Left ventricle myocardium inferior (tissue), 1 donor: ENCODE measurements around the gene TBC1D22A. TPM values are rescaled to one million over a fixed set of nuclear protein-coding genes. Genes with fewer than 3 reads are reported as not detected.

Source experiments
- DNase-seq: peaks from one replicate; pipeline ENCODE4 v3.0.0-alpha.2; 2020
- H3K27ac ChIP-seq: fragments of 200-600 bp; replicated peaks from 2 replicates; pipeline ENCODE4 v1.8.0; 2021
- H3K27me3 ChIP-seq: fragments of 200-600 bp; 2 replicates; pipeline ENCODE4 v1.8.0; 2021; ENCODE audit warnings: low read depth
- H3K36me3 ChIP-seq: fragments of 200-600 bp; 2 replicates; pipeline ENCODE4 v1.8.0; 2021
- H3K4me1 ChIP-seq: fragments of 200-600 bp; 2 replicates; pipeline ENCODE4 v1.8.0; 2021
- H3K4me3 ChIP-seq: fragments of 200-600 bp; 2 replicates; pipeline ENCODE4 v1.8.0; 2021; ENCODE audit warnings: mild to moderate bottlenecking, moderate library complexity
- H3K9me3 ChIP-seq: fragments of 200-600 bp; replicated peaks from 2 replicates; pipeline ENCODE4 v1.8.0; 2021
- CTCF ChIP-seq: fragments of 200-600 bp; IDR thresholded peaks from 2 replicates; pipeline ENCODE4 v1.8.0; 2021; ENCODE audit warnings: antibody characterized with exemption, mild to moderate bottlenecking, borderline replicate concordance
- intact Hi-C: fragments of 100-400 bp; cut with micrococcal nuclease; formaldehyde crosslinking; loops from one replicate; pipeline ENCODE4 v1.11.0; 2022
- total RNA-seq: library from RNA; stranded (reverse); fragmentation: NEBNext Ultra II Directional; extraction: Animal tissue kit (Norgen Biotek cat#: 25700); gene quantifications from one replicate; pipeline ENCODE4 v1.2.1, GENCODE V29; 2021
- donor health status: DM: no; HTN: yes; CAD: no; lungs with severe emphysema.

Gene TBC1D22A
- total RNA-seq, 1 donor from 2014 or later: 16.2 TPM

- Histone ChIP-seq H3K27ac (no peak overlapping the region), H3K4me3 (no peak overlapping the region), H3K36me3 (peaks cover 5% of the 10 kb centered on the region), H3K4me1 (no peaks in the 10 kb centered on the region), H3K27me3 (no peaks in the 10 kb centered on the region), H3K9me3 (no peaks in the 10 kb centered on the region)
- intact Hi-C loops: no loop called here
- DNase-seq: no peak
- TF ChIP-seq CTCF: no peak
Observed at GRCh38 chr22:47101321-47101885, 339.0 kb downstream of the TBC1D22A start.

DNA sequence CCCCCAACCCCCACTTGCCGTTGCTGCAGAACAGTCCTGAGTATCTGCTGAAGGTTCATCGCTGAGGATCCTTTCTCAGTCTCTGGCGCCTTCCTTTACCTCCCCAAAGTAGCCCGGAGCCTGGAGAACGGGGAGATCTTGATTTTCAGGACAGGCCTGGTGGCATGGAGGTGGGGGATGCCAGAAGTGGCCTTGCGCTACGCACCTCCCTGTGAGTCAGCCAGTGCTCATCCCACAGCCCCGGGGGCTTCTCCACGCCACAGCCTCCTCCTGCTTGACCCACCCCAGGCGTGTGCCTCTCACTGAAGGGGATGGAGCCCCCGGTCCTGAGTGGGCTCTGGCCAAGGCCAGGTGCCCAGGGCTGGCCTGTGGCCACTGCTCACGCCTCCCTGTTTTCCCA lies 339.6 kb downstream of the TBC1D22A start:
- no peak for TF ChIP-seq CTCF
- Histone ChIP-seq H3K9me3 (no peaks in the 10 kb centered on the region), H3K36me3 (peaks cover 5% of the 10 kb centered on the region), H3K4me3 (no peak overlapping the region), H3K27ac (no peak overlapping the region), H3K4me1 (no peaks in the 10 kb centered on the region), H3K27me3 (no peaks in the 10 kb centered on the region)
- intact Hi-C loops: no loop called here
- no peak for DNase-seq

- no peaks in the 10 kb centered on the region for H3K9me3 ChIP-seq
- peaks cover 5% of the 10 kb centered on the region for H3K36me3 ChIP-seq
- no peak for DNase-seq
- no peaks in the 10 kb centered on the region for H3K27me3 ChIP-seq
- TF ChIP-seq CTCF: no peak
- H3K4me1 ChIP-seq: no peaks in the 10 kb centered on the region
- H3K4me3 ChIP-seq: no peak overlapping the region
- no peak overlapping the region for H3K27ac ChIP-seq
- intact Hi-C loops: no loop called here
Observed at GRCh38 chr22:47102648-47103047, 340.2 kb downstream of the TBC1D22A start.

DNA sequence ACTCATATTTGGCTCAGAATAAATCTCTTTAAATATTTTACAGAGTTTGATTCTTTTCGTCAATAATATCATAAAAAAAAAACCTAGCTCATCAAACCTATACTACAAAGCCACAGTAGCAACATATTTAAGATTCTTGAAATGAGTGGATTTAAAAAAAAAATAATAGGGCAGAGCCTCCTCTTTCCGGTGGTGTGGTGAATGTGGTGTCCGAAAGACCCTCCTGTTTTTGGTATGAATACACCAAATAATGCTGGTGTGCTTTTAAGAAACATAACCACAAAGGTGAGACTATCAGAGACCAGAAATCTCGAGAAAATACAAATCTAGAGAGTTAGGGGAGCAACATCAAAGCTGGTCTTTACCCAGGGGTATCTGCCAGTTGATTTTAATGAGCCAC lies 342.6 kb downstream of the TBC1D22A start:
- no peaks in the 10 kb centered on the region for H3K4me1 ChIP-seq
- DNase-seq: no peak
- no peaks in the 10 kb centered on the region for H3K27me3 ChIP-seq
- TF ChIP-seq CTCF: no peak
- H3K4me3 ChIP-seq: no peak overlapping the region
- H3K36me3 ChIP-seq: peaks cover 5% of the 10 kb centered on the region
- H3K27ac ChIP-seq: no peak overlapping the region
- H3K9me3 ChIP-seq: peaks cover 7% of the 10 kb centered on the region
- intact Hi-C loops: no loop called here

GRCh38 chr22:47106806-47107205 lies 344.4 kb downstream of the TBC1D22A start:
- DNase-seq: no peak
- H3K27ac ChIP-seq: no peak overlapping the region
- peaks cover 7% of the 10 kb centered on the region for H3K9me3 ChIP-seq
- H3K36me3 ChIP-seq: peaks cover 3% of the 10 kb centered on the region
- no peaks in the 10 kb centered on the region for H3K4me1 ChIP-seq
- H3K27me3 ChIP-seq: no peaks in the 10 kb centered on the region
- intact Hi-C loops: no loop called here
- H3K4me3 ChIP-seq: no peak overlapping the region
- no peak for TF ChIP-seq CTCF
